HepG2 (cell line): ENCODE results near the gene LRP1-AS. TPM values are rescaled to one million over a fixed set of nuclear protein-coding genes. Genes with fewer than 3 reads are reported as not detected.

Source experiments
- DNMT3B ChIP-seq: conservative IDR thresholded peaks from 2 replicates; pipeline ENCODE4 v1.6.1; 2016; ENCODE audit warnings: missing biosample characterization, control low read depth
- DPF2 ChIP-seq: sonication (generic); formaldehyde crosslinking; IDR thresholded peaks from 2 replicates; pipeline ENCODE4 v1.4.0; 2020; ENCODE audit warnings: mild to moderate bottlenecking, low read depth, missing genetic modification reagents, borderline replicate concordance
- DR1 ChIP-seq: sonication (generic); formaldehyde crosslinking; IDR thresholded peaks from 2 replicates; pipeline ENCODE4 v1.8.0; 2021; ENCODE audit warnings: mild to moderate bottlenecking, missing genetic modification reagents, inconsistent platforms
- FOXO1 ChIP-seq: sonication (generic); formaldehyde crosslinking; IDR thresholded peaks from 2 replicates; pipeline ENCODE4 v1.4.0; 2020; ENCODE audit warnings: missing genetic modification reagents
- KDM6A ChIP-seq: IDR thresholded peaks from 2 replicates; pipeline ENCODE4 v1.6.1; 2016; ENCODE audit warnings: low read depth
- MEF2D ChIP-seq: sonication (generic); formaldehyde crosslinking; IDR thresholded peaks from 2 replicates; pipeline ENCODE4 v1.5.1; 2020; ENCODE audit warnings: mild to moderate bottlenecking, missing genetic modification reagents
- NR0B2 ChIP-seq: sonication (generic); formaldehyde crosslinking; IDR thresholded peaks from 2 replicates; pipeline ENCODE4 v1.4.0; 2020; ENCODE audit warnings: mild to moderate bottlenecking, missing genetic modification reagents
- PAWR ChIP-seq: sonication (generic); formaldehyde crosslinking; IDR thresholded peaks from 2 replicates; pipeline ENCODE4 v1.4.0; 2020; ENCODE audit warnings: missing genetic modification reagents, mild to moderate bottlenecking, borderline replicate concordance
- PRDM10 ChIP-seq: sonication (generic); formaldehyde crosslinking; IDR thresholded peaks from 2 replicates; pipeline ENCODE4 v1.4.0; 2020; ENCODE audit warnings: low read depth, missing genetic modification reagents
- RARG ChIP-seq: sonication (generic); formaldehyde crosslinking; IDR thresholded peaks from 2 replicates; pipeline ENCODE4 v1.4.0; 2020; ENCODE audit warnings: low read depth, mild to moderate bottlenecking, missing genetic modification reagents
- SNAPC4 ChIP-seq: sonication (generic); formaldehyde crosslinking; IDR thresholded peaks from 2 replicates; pipeline ENCODE4 v1.4.0; 2020; ENCODE audit warnings: mild to moderate bottlenecking, missing genetic modification reagents
- ZBTB37 ChIP-seq: sonication (generic); formaldehyde crosslinking; IDR thresholded peaks from 2 replicates; pipeline ENCODE4 v1.4.0; 2020; ENCODE audit warnings: mild to moderate bottlenecking, missing genetic modification reagents
- ZFP82 ChIP-seq: sonication (generic); formaldehyde crosslinking; IDR thresholded peaks from 2 replicates; pipeline ENCODE4 v1.5.1; 2020; ENCODE audit warnings: mild to moderate bottlenecking, missing genetic modification reagents, borderline replicate concordance
- ZKSCAN1 ChIP-seq: fragments of 150-350 bp; IDR thresholded peaks from 2 replicates; pipeline ENCODE4 v1.6.1; 2014; ENCODE audit warnings: low read length
- ZNF160 ChIP-seq: sonication (generic); formaldehyde crosslinking; IDR thresholded peaks from 2 replicates; pipeline ENCODE4 v1.8.0; 2022; ENCODE audit warnings: mild to moderate bottlenecking, inconsistent platforms, missing genetic modification reagents
- ZNF264 ChIP-seq: sonication (generic); formaldehyde crosslinking; IDR thresholded peaks from 2 replicates; pipeline ENCODE4 v1.4.0; 2020; ENCODE audit warnings: missing genetic modification reagents
- ZNF564 ChIP-seq: sonication (generic); formaldehyde crosslinking; IDR thresholded peaks from 2 replicates; pipeline ENCODE4 v1.8.1; 2023; ENCODE audit warnings: mild to moderate bottlenecking, missing genetic modification reagents
- ZNF720 ChIP-seq: sonication (generic); formaldehyde crosslinking; IDR thresholded peaks from 2 replicates; pipeline ENCODE4 v1.4.0; 2020; ENCODE audit warnings: missing genetic modification reagents
- ZNF850 ChIP-seq: sonication (generic); formaldehyde crosslinking; conservative IDR thresholded peaks from 2 replicates; pipeline ENCODE4 v1.9.0; 2021; ENCODE audit warnings: mild to moderate bottlenecking, missing genetic modification reagents
- ZNF891 ChIP-seq: sonication (generic); formaldehyde crosslinking; IDR thresholded peaks from 2 replicates; pipeline ENCODE4 v1.5.0; 2020; ENCODE audit warnings: mild to moderate bottlenecking, missing genetic modification reagents
- polyA plus RNA-seq, 8 experiments: library from polyadenylated mRNA; depleted of rRNA in 3 of 8; stranded (reverse) in 7 of 8; unstranded in 1 of 8; fragments of >200 nt; fragmentation: Illumina TruSeq in 4 of 8; extraction: Trizol in 4 of 8; gene quantifications; 2 replicates each; pipeline versions ENCODE4 v1.2.1 to v1.2.3, GENCODE V29; 2011 to 2016; ENCODE audit warnings: low read depth in 4 of 8, missing spikeins in 1 of 8, mixed read lengths in 1 of 8; ENCODE audit not compliant: insufficient read depth in 1 of 8
- total RNA-seq, 5 experiments: library from RNA; depleted of rRNA; stranded (reverse); fragments of >200 nt; fragmentation: Illumina TruSeq; extraction: Trizol; gene quantifications; 2 replicates each; pipeline ENCODE4 v1.2.3, GENCODE V29; 2016; ENCODE audit warnings: low read depth in 1 of 5

The LRP1-AS gene
- total and polyA plus RNA-seq, 2 of the 13 experiments (the other 11 are each of a cell fraction or from before 2014, with no cell fraction given) = 0.20 TPM; not detected in 1

- no peak for TF ChIP-seq NR0B2 (CRISPR knock-in tag)
- TF ChIP-seq PAWR = no peak
- TF ChIP-seq SNAPC4 = no peak
- no peak for TF ChIP-seq DPF2 (CRISPR knock-in tag)
- TF ChIP-seq ZNF850 (CRISPR knock-in tag) = no peak
- TF ChIP-seq ZNF564 = no peak; the same call in 1 of the 2 replicates
- TF ChIP-seq FOXO1 = no peak
- TF ChIP-seq DR1 = no peak
- TF ChIP-seq ZNF160 = no peak
- TF ChIP-seq KDM6A (CRISPR knock-in tag) = no peak
- TF ChIP-seq PRDM10 (CRISPR knock-in tag) = 0 out of 2 replicates have a peak, but pooled peaks have one; percentile 9
- TF ChIP-seq DNMT3B (CRISPR knock-in tag) = no peak
- TF ChIP-seq MEF2D (CRISPR knock-in tag) = no peak; the same call in 1 of the 2 replicates
- TF ChIP-seq ZFP82 (CRISPR knock-in tag) = 0 out of 2 replicates have a peak, but pooled peaks have one; percentile 44
- TF ChIP-seq ZKSCAN1 = no peak
- no peak for TF ChIP-seq ZNF891
- TF ChIP-seq ZNF720 (CRISPR knock-in tag) = no peak
- peak; percentile 53; the same call in 1 of the 2 replicates for TF ChIP-seq ZNF264 (CRISPR knock-in tag)
- TF ChIP-seq RARG (CRISPR knock-in tag) = no peak
- no peak for TF ChIP-seq ZBTB37 (CRISPR knock-in tag)
Measured at GRCh38 chr12:57127101-57127725, 20.2 kb downstream of the LRP1-AS start (continued).
